ACC112 (cell line): Measurements from ENCODE around the gene CNFN.

Source experiments
- H2AFZ ChIP-seq: fragments of 200-600 bp; sonication (generic); one replicate; pipeline ENCODE4 v1.6.0; 2017; ENCODE audit warnings: antibody characterized with exemption, low read length; ENCODE audit not compliant: unreplicated experiment
- H3K27ac ChIP-seq: fragments of 200-600 bp; sonication (generic); 2 replicates; pipeline ENCODE4 v1.5.1; 2014; ENCODE audit warnings: low read depth, mild to moderate bottlenecking, antibody characterized with exemption, low read length, moderate library complexity
- H3K27me3 ChIP-seq: fragments of 200-600 bp; sonication (generic); 2 replicates; pipeline ENCODE4 v1.6.1; 2014; ENCODE audit warnings: mild to moderate bottlenecking, antibody characterized with exemption, low read length, moderate library complexity, mixed read lengths; ENCODE audit not compliant: insufficient read depth
- H3K36me3 ChIP-seq: fragments of 200-600 bp; sonication (generic); 2 replicates; pipeline ENCODE4 v1.6.1; 2016; ENCODE audit warnings: mild to moderate bottlenecking, antibody characterized with exemption, low read length, moderate library complexity, mixed read lengths; ENCODE audit not compliant: insufficient read depth
- H3K4me1 ChIP-seq: fragments of 200-600 bp; sonication (generic); one replicate; pipeline ENCODE4 v1.6.1; 2016; ENCODE audit warnings: low read length, mixed read lengths; ENCODE audit not compliant: insufficient read depth, unreplicated experiment, control insufficient read depth
- H3K4me3 ChIP-seq: fragments of 200-600 bp; sonication (generic); 2 replicates; pipeline ENCODE4 v1.5.1; 2014; ENCODE audit warnings: mild to moderate bottlenecking, low read depth, low read length
- H3K79me2 ChIP-seq: fragments of 200-600 bp; sonication (generic); one replicate; pipeline ENCODE4 v1.6.0; 2016; ENCODE audit warnings: low read length; ENCODE audit not compliant: control insufficient read depth, unreplicated experiment, insufficient read depth

Gene CNFN

DNA sequence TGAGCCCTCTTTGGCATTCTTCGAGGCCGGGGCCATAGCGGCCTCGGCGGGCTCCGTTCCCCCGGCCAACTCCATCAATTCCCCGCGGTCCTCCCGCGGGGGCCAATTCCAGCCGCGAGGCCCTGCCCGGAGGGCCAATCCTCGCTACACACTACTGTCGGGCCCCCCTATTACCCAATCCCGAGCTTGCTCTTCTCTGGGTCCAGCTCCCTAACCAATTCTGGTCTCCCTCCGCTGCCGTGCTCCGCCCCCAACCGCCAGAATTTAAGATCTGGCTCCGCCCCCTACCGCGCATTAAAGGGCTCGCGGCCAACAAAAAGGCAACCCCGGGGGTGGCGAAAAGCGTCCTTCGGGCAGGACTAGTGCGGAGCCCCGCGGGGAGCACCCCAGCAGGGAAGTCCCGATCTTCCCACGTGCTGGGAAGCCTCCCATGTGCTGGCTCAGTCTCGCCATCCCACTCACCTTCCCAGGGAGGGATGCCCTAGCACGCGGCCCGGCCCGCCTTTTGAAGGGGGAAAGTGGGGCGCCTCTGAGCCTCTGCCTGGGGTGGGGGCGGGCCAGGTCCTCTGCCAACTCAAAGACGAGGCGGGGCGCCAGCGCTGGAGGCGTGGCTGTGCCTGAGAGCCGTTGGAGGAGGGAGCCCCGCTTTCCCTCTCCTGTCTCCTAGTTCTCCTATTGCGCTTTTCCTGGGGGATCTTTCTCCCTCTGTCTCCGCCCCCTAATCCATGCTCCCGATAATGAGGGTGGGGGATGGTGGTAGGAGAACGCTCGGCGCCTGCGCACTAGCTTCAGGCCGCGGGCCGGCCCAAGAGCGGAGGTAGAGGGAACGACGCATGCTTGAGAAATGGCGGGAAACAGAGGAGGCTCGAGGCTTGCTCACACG is 33.6 kb upstream of the CNFN start:
- H3K27ac ChIP-seq: peak overlapping the region; percentile 52; the same call in 1 of the 2 replicates
- peak overlapping the region; percentile 87 for H3K4me3 ChIP-seq
- H3K27me3 ChIP-seq: no peaks in the 10 kb centered on the region
- no peaks in the 10 kb centered on the region for H3K79me2 ChIP-seq
- peak overlapping the region; percentile 48 for H2AFZ ChIP-seq
- H3K36me3 ChIP-seq: no peaks in the 10 kb centered on the region
- H3K4me1 ChIP-seq: peaks cover 6% of the 10 kb centered on the region

DNA sequence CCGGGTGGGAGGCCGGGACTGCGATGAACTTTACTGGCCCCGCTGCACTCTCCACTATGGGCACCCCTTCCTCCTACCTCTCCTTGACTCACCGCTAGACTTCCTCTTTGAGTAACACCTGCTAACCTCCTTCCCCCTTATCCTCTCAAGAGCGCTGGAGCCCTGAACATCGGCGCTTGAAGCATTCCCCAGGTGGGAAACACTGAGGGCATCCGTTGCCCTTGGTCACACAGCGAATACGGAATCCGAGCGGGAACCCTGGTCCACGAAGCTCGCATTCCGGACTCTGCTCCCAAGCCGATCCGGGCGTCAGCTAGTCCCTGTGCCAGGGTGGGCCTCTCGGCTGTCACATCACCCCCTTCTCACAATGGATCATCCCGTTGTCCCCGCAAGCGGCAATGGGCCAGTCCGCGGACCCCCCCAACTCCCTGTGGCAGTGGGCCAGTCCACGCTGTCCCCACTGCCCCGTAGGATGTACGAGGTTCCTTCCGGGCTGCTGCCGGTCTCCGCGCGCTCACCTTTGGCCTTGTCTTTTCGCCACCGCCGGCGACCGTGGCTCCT is 32.9 kb upstream of the CNFN start:
- H3K27ac ChIP-seq: no peak overlapping the region
- H3K4me1 ChIP-seq: peaks cover 6% of the 10 kb centered on the region
- peak overlapping the region; percentile 21 for H2AFZ ChIP-seq

GRCh38 chr19:42422092-42422900 is 32.2 kb upstream of the CNFN start:
- H2AFZ ChIP-seq: no peak overlapping the region
- no peak overlapping the region for H3K27ac ChIP-seq
- H3K79me2 ChIP-seq: no peaks in the 10 kb centered on the region
- H3K36me3 ChIP-seq: no peaks in the 10 kb centered on the region
- peaks cover 6% of the 10 kb centered on the region for H3K4me1 ChIP-seq
- H3K4me3 ChIP-seq: peak overlapping the region; percentile 87
- no peaks in the 10 kb centered on the region for H3K27me3 ChIP-seq

More for the DNA sequence above, 32.9 kb upstream of the CNFN start:
- H3K36me3 ChIP-seq: no peaks in the 10 kb centered on the region
- no peaks in the 10 kb centered on the region for H3K79me2 ChIP-seq
- peak overlapping the region; percentile 87 for H3K4me3 ChIP-seq
- no peaks in the 10 kb centered on the region for H3K27me3 ChIP-seq

DNA sequence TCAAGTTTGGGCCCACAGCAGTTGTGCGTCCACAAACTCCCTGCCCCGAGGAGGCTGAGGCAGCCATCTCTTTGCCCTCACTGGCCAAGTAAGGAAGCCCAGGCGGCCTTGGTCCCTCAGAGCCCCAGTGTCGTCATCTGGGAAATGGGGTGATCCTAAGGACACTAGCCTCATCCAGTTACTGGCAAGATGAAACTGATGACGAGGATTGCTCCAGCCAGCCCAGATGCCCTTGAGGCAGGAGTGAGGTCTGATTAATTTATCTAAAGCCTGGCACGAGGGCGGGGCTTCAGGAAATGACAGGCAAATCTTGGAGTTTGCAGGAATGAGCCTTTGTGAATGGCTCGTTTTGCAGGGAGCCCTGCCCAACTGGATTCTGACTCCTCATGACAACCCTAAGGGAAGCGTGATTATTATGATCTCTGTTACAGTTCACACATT is 31.5 kb upstream of the CNFN start:
- Histone ChIP-seq H3K27me3 (no peaks in the 10 kb centered on the region), H2AFZ (no peak overlapping the region), H3K36me3 (no peaks in the 10 kb centered on the region), H3K4me1 (peaks cover 6% of the 10 kb centered on the region), H3K4me3 (no peak overlapping the region; the same call in 1 of the 2 replicates), H3K79me2 (no peaks in the 10 kb centered on the region), H3K27ac (no peak overlapping the region)

DNA sequence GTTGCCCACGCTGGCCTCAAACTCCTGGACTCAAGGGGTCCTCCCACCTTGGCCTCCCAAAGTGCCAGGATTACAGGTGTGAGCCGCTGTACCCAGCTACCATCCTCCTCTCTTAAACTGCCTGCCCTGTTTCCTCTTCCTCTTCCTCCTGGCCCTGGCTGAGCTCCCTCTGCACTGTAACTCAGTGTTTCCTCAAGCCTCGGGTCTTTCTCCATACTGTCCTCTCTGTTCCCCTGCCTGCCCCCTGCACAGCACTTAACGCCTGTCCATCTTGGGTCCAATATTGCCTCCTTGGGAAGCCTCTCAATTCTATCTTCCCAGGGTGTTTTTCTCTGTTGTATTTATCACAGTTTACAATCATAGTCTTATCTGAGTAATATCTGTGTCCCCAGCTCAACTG is 31.0 kb upstream of the CNFN start:
- Histone ChIP-seq H3K79me2 (no peaks in the 10 kb centered on the region), H2AFZ (no peak overlapping the region), H3K4me1 (peaks cover 6% of the 10 kb centered on the region), H3K36me3 (no peaks in the 10 kb centered on the region), H3K4me3 (no peak overlapping the region), H3K27ac (no peak overlapping the region), H3K27me3 (no peaks in the 10 kb centered on the region)

- peaks cover 6% of the 10 kb centered on the region for H3K4me1 ChIP-seq
- no peaks in the 10 kb centered on the region for H3K36me3 ChIP-seq
- no peak overlapping the region for H3K27ac ChIP-seq
- no peak overlapping the region for H2AFZ ChIP-seq
- no peak overlapping the region for H3K4me3 ChIP-seq
- no peaks in the 10 kb centered on the region for H3K27me3 ChIP-seq
- H3K79me2 ChIP-seq: no peaks in the 10 kb centered on the region
Measured at GRCh38 chr19:42420055-42420544, 30.0 kb upstream of the CNFN start.

DNA sequence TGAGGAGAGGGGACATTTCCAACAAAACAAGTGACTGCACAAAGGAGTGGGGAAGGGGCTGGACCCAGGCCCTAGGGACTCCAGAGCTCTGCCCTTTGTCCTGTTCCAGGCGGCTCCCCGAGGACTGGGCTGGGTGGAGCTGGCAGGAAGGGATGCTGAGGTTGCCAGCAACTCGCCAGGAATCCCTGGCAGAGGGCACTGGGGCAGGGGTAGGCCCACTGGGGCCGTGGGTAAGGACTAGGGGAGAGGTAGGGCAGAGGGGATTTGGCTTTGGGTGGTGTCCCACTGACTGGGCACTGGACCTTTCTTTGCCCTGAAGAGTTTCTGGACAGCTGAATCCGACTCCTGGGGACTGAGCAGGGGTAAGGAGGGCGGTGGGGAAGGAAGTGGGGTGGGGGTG is 29.2 kb upstream of the CNFN start:
- peaks cover 6% of the 10 kb centered on the region for H3K4me1 ChIP-seq
- H3K79me2 ChIP-seq: no peaks in the 10 kb centered on the region
- H3K27me3 ChIP-seq: no peaks in the 10 kb centered on the region
- H3K4me3 ChIP-seq: no peak overlapping the region
- H3K36me3 ChIP-seq: no peaks in the 10 kb centered on the region
- H3K27ac ChIP-seq: no peak overlapping the region
- no peak overlapping the region for H2AFZ ChIP-seq

GRCh38 chr19:42412661-42413076 is 22.6 kb upstream of the CNFN start:
- Histone ChIP-seq H3K79me2 (no peaks in the 10 kb centered on the region), H3K4me3 (no peak overlapping the region), H3K36me3 (no peaks in the 10 kb centered on the region), H2AFZ (no peak overlapping the region), H3K27ac (no peak overlapping the region), H3K27me3 (no peaks in the 10 kb centered on the region), H3K4me1 (no peaks in the 10 kb centered on the region)

DNA sequence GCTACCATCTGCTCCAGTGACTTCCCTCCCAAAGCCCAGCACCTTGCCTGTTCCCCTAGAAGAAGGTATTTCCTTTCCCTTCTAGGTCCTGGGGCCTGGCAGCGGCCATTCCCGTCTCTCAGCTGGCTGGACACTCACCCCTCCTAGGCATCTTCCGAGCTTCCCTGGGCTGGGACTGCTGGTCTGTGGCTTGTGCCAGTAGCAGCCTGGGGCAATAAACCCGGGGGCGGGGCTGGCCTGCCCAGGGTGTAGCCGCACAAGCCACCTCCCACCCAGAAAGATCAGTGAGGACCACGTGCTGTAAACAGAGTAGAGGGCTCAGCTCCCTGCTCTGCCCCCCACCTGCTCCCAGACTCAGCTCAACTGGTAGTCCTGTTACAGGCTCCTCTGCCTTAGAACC is 22.1 kb upstream of the CNFN start:
- no peaks in the 10 kb centered on the region for H3K79me2 ChIP-seq
- H3K4me1 ChIP-seq: no peaks in the 10 kb centered on the region
- no peak overlapping the region for H3K4me3 ChIP-seq
- H3K27me3 ChIP-seq: no peaks in the 10 kb centered on the region
- no peak overlapping the region for H2AFZ ChIP-seq
- no peak overlapping the region for H3K27ac ChIP-seq
- no peaks in the 10 kb centered on the region for H3K36me3 ChIP-seq

- Histone ChIP-seq H3K79me2 (no peaks in the 10 kb centered on the region), H2AFZ (no peak overlapping the region), H3K27ac (no peak overlapping the region), H3K36me3 (no peaks in the 10 kb centered on the region), H3K27me3 (no peaks in the 10 kb centered on the region), H3K4me3 (no peak overlapping the region), H3K4me1 (no peaks in the 10 kb centered on the region)
Measured at GRCh38 chr19:42411581-42412178, 21.6 kb upstream of the CNFN start.
